K562 (cell line): ENCODE measurements around the gene HDC. TPM values are rescaled to one million over a fixed set of nuclear protein-coding genes. Genes with fewer than 3 reads are reported as not detected.

ENCODE experiments used
- BMI1 ChIP-seq: fragments of 150-350 bp; IDR thresholded peaks from 2 replicates; pipeline ENCODE4 v1.6.1; 2014; ENCODE audit warnings: low read length
- CBFA2T3 ChIP-seq: fragments of 450-650 bp; IDR thresholded peaks from 2 replicates; pipeline ENCODE4 v1.6.1; 2017
- CBFB ChIP-seq: sonication (generic); formaldehyde crosslinking; IDR thresholded peaks from 2 replicates; pipeline ENCODE4 v1.4.0; 2020; ENCODE audit warnings: mild to moderate bottlenecking, missing genetic modification reagents
- HNRNPUL1 ChIP-seq: fragments of 200-400 bp; formaldehyde crosslinking; IDR thresholded peaks from 2 replicates; pipeline ENCODE4 v1.6.1; 2017; ENCODE audit warnings: low read length
- JUND ChIP-seq, 2 experiments: IDR thresholded peaks; 2 replicates in 1 of 2; 3 replicates in 1 of 2; pipeline ENCODE4 v1.6.1; 2011; ENCODE audit warnings: borderline replicate concordance in 2 of 2, low read depth in 2 of 2, low read length in 2 of 2, improper control_type of control experiment in 1 of 2, missing biosample characterization in 1 of 2, missing genetic modification characterization in 1 of 2, missing genetic modification reagents in 1 of 2
- MAFF ChIP-seq: IDR thresholded peaks from 2 replicates; pipeline ENCODE4 v1.6.1; 2012; ENCODE audit warnings: low read length, improper control_type of control experiment
- MAFG ChIP-seq: fragments of 450-650 bp; conservative IDR thresholded peaks from 2 replicates; pipeline ENCODE4 v1.6.1; 2016; ENCODE audit warnings: missing genetic modification characterization, missing compliant biosample characterization
- NCOA4 ChIP-seq: fragments of 450-650 bp; IDR thresholded peaks from 2 replicates; pipeline ENCODE4 v1.6.1; 2018; ENCODE audit warnings: mild to moderate bottlenecking; ENCODE audit not compliant: partially characterized antibody
- NFE2 ChIP-seq: IDR thresholded peaks from 2 replicates; pipeline ENCODE4 v1.6.1; 2014; ENCODE audit warnings: antibody characterized with exemption, low read depth
- NFIC ChIP-seq: fragments of 450-650 bp; IDR thresholded peaks from 2 replicates; pipeline ENCODE4 v1.6.1; 2017; ENCODE audit warnings: mild to moderate bottlenecking, inconsistent platforms
- PCBP2 ChIP-seq: fragments of 200-400 bp; formaldehyde crosslinking; IDR thresholded peaks from 2 replicates; pipeline ENCODE4 v1.6.1; 2018; ENCODE audit warnings: low read length, low read depth, mild to moderate bottlenecking, moderate library complexity; ENCODE audit not compliant: poor library complexity, severe bottlenecking
- PHF20 ChIP-seq: fragments of 450-650 bp; IDR thresholded peaks from 2 replicates; pipeline ENCODE4 v1.6.1; 2018; ENCODE audit not compliant: partially characterized antibody
- RAD21 ChIP-seq, 2 experiments: fragments of 250-450 bp in 1 of 2; fragments of 450-650 bp in 1 of 2; sonication (Bioruptor Pico) in 1 of 2; formaldehyde crosslinking in 1 of 2; IDR thresholded peaks in 1 of 2; conservative IDR thresholded peaks in 1 of 2; 2 replicates each; pipeline versions ENCODE4 v1.4.0 to v1.8.0; 2020 to 2022; ENCODE audit warnings: mild to moderate bottlenecking in 2 of 2, moderate library complexity in 1 of 2
- STAT6 ChIP-seq: sonication (generic); formaldehyde crosslinking; IDR thresholded peaks from 2 replicates; pipeline ENCODE4 v1.8.1; 2023; ENCODE audit warnings: mild to moderate bottlenecking, missing genetic modification reagents
- TAF7 ChIP-seq: fragments of 450-650 bp; IDR thresholded peaks from 2 replicates; pipeline ENCODE4 v1.6.1; 2016; ENCODE audit warnings: missing genetic modification characterization, missing compliant biosample characterization
- ZNF143 ChIP-seq: sonication (generic); formaldehyde crosslinking; IDR thresholded peaks from 2 replicates; pipeline ENCODE4 v1.9.0; 2022; ENCODE audit warnings: mild to moderate bottlenecking, missing genetic modification reagents
- polyA plus RNA-seq, 8 experiments: library from polyadenylated mRNA; depleted of rRNA in 4 of 8; stranded (reverse) in 5 of 8; unstranded in 3 of 8; fragments of >200 nt; fragmentation: Nextera tagmentation in 2 of 8; fragmentation: Illumina TruSeq in 1 of 8; extraction: Ambion mirVana in 2 of 8; extraction: Trizol in 1 of 8; gene quantifications; 2 replicates each; pipeline versions ENCODE4 v1.2.1 to v1.2.3, GENCODE V29; 2011 to 2014; ENCODE audit warnings: inconsistent platforms in 1 of 8, missing spikeins in 1 of 8
- total RNA-seq, 7 experiments: library from RNA; depleted of rRNA in 6 of 7; stranded (reverse); fragments of >200 nt in 6 of 7; fragmentation: Illumina TruSeq in 2 of 7; extraction: Trizol in 2 of 7; gene quantifications; 2 replicates each; pipeline versions ENCODE4 v1.2.1 to v1.2.3, GENCODE V29; 2011 to 2021; ENCODE audit warnings: low replicate concordance in 1 of 7

HDC gene
- total and polyA plus RNA-seq, 9 of the 15 experiments (the other 6 are each of a cell fraction or from before 2014, with no cell fraction given): 0.26 to 5.3 (median 0.99) TPM

GRCh38 chr15:50235794-50236193, 29.7 kb downstream of the HDC start (continued):
- TF ChIP-seq NFE2 (peak; percentile 99), MAFG (tag) (peak; percentile 98), BMI1 (no peak), PCBP2 (no peak), CBFB (no peak), NCOA4 (no peak), JUND (IDR thresholded peaks at IDR 0.05; ENCODE audit: borderline replicate concordance, low read depth, low read length) (peak; percentile 30; the same call in 1 of the 2 replicates), JUND (tag; IDR thresholded peaks at IDR 0.05; ENCODE audit: borderline replicate concordance, low read depth, low read length) (peak; percentile 25; the same call in 1 of the 3 replicates), RAD21 (CRISPR knock-in tag; conservative IDR thresholded peaks at IDR 0.05 in 1 of 2, IDR thresholded peaks at IDR 0.05 in 1 of 2) (no peak), NFIC (peak; percentile 19; the same call in 1 of the 2 replicates), ZNF143 (no peak), STAT6 (no peak), HNRNPUL1 (no peak), MAFF (peak; percentile 97), CBFA2T3 (peak; percentile 42; the same call in 1 of the 2 replicates), PHF20 (no peak), TAF7 (tag) (no peak)
